Panc1 (cell line): ENCODE data around the gene HSH2D. TPM values are rescaled to one million over a fixed set of nuclear protein-coding genes. Genes with fewer than 3 reads are reported as not detected.

ENCODE experiments used
- ATAC-seq: fragments of 200-7000 bp; cut with Tn5 transposase; 2 replicates; pipeline ENCODE4 v1.9.1; 2020; ENCODE audit warnings: mild to moderate bottlenecking, moderate library complexity
- BruUV-seq: library from RNA; stranded (reverse); fragments of 400-500 nt; replicated peaks from 2 replicates; lab custom pipeline; 2021; lab: Mats Ljungman, UMichigan
- CTCF ChIA-PET: fragments of 300-600 bp; sonication (Branson Sonifier 250); formaldehyde crosslinking; loops from one replicate; lab custom pipeline; 2022; ENCODE audit warnings: antibody characterized with exemption; lab: Charles Lee
- POLR2A ChIA-PET: fragments of 300-600 bp; sonication (Branson Sonifier 250); formaldehyde crosslinking; loops from one replicate; lab custom pipeline; 2022; ENCODE audit warnings: antibody characterized with exemption; lab: Charles Lee
- DNase-seq: peaks from one replicate; pipeline ENCODE4 v3.0.0-alpha.2; 2010; ENCODE audit warnings: low read depth, low spot score
- H3K27ac ChIP-seq: 2 replicates; pipeline ENCODE4 v1.5.1; 2011; ENCODE audit warnings: mild to moderate bottlenecking, low read length, inconsistent platforms
- H3K27me3 ChIP-seq: fragments of 200-500 bp; sonication (Bioruptor generic); 2 replicates; pipeline ENCODE4 v1.6.0; 2014; ENCODE audit warnings: low read length, inconsistent platforms; ENCODE audit not compliant: control insufficient read depth, insufficient read depth
- H3K36me3 ChIP-seq: fragments of 200-500 bp; sonication (Bioruptor generic); 2 replicates; pipeline ENCODE4 v1.5.1; 2014; ENCODE audit warnings: inconsistent platforms, mild to moderate bottlenecking, low read length, moderate library complexity; ENCODE audit not compliant: control insufficient read depth, insufficient read depth
- H3K4me1 ChIP-seq: 2 replicates; pipeline ENCODE4 v1.5.1; 2011; ENCODE audit warnings: inconsistent platforms, mild to moderate bottlenecking, low read length, moderate library complexity; ENCODE audit not compliant: control insufficient read depth, insufficient read depth
- H3K4me3 ChIP-seq, 2 experiments: 2 replicates each; pipeline ENCODE4 v1.5.1; 2011 to 2012; ENCODE audit warnings: low read depth in 2 of 2, low read length in 2 of 2, mild to moderate bottlenecking in 2 of 2, inconsistent platforms in 1 of 2, moderate library complexity in 1 of 2
- H3K9me3 ChIP-seq: fragments of 200-500 bp; sonication (Bioruptor generic); 2 replicates; pipeline ENCODE4 v1.5.1; 2014; ENCODE audit warnings: low read depth, mild to moderate bottlenecking, inconsistent platforms, low read length, moderate library complexity; ENCODE audit not compliant: control insufficient read depth, insufficient read depth
- CTCF ChIP-seq: fragments of 450-650 bp; IDR thresholded peaks from 2 replicates; pipeline ENCODE4 v1.5.1; 2017; ENCODE audit warnings: mild to moderate bottlenecking
- POLR2AphosphoS5 ChIP-seq: IDR thresholded peaks from 2 replicates; pipeline ENCODE4 v1.6.1; 2012; ENCODE audit warnings: mild to moderate bottlenecking, low read depth, low read length, moderate library complexity
- REST ChIP-seq, 2 experiments: IDR thresholded peaks; 2 replicates each; pipeline ENCODE4 v1.6.1; 2011 to 2012; ENCODE audit warnings: low read depth in 2 of 2, control low read depth in 1 of 2, low read length in 1 of 2, mild to moderate bottlenecking in 1 of 2, moderate library complexity in 1 of 2; ENCODE audit not compliant: insufficient read depth in 1 of 2
- SIN3A ChIP-seq: IDR thresholded peaks from 2 replicates; pipeline ENCODE4 v1.6.1; 2012; ENCODE audit warnings: low read depth, mild to moderate bottlenecking, low read length, moderate library complexity, borderline replicate concordance; ENCODE audit not compliant: insufficient read depth
- TCF7L2 ChIP-seq: IDR thresholded peaks from 2 replicates; pipeline ENCODE4 v1.6.1; 2011; ENCODE audit warnings: mild to moderate bottlenecking, low read depth, low read length, inconsistent platforms
- in situ Hi-C: cut with HindIII; loops from 2 replicates; pipeline ENCODE4 v1.10.0; 2016; ENCODE audit warnings: low sequenced_read_pairs, low pct_unique_long_range_greater_than_20kb
- intact Hi-C: fragments of 100-400 bp; cut with micrococcal nuclease; formaldehyde crosslinking; loops from one replicate; pipeline ENCODE4 v1.10.0; 2022; ENCODE audit not compliant: unreplicated experiment
- total RNA-seq: library from RNA; stranded (reverse); gene quantifications from one replicate; pipeline ENCODE4 v1.2.1, GENCODE V29; 2021; ENCODE audit not compliant: unreplicated experiment

The HSH2D gene
- total RNA-seq, 1 experiment from 2014 or later: not detected

- intact Hi-C loops (no loop called here), in situ Hi-C loops (no loop called here)
- no TSS peak for BruUV-seq
- no peak overlapping the region for H3K4me3 ChIP-seq
- no peak for TF ChIP-seq POLR2AphosphoS5
- TF ChIP-seq REST (IDR thresholded peaks at IDR 0.05; ENCODE audit: insufficient read depth in 1 of 2, low read depth in 2 of 2, low read length in 1 of 2): no peak
- TF ChIP-seq TCF7L2: no peak
- TF ChIP-seq CTCF: no peak
- no peak for TF ChIP-seq SIN3A
- POLR2A ChIA-PET: no interaction called here
- H3K27ac ChIP-seq: no peak overlapping the region
- ATAC-seq: no peak
- H3K27me3 ChIP-seq: no peaks in the 10 kb centered on the region
- no peak for DNase-seq
- peaks cover 2% of the 10 kb centered on the region; the same call in 1 of the 2 replicates for H3K4me1 ChIP-seq
- CTCF ChIA-PET: no interaction called here
- H3K9me3 ChIP-seq: no peaks in the 10 kb centered on the region
- no peaks in the 10 kb centered on the region for H3K36me3 ChIP-seq
Observed at GRCh38 chr19:16156904-16157303, 13.4 kb downstream of the HSH2D start.

GRCh38 chr19:16157601-16158000 lies 14.1 kb downstream of the HSH2D start:
- no peak overlapping the region for H3K27ac ChIP-seq
- ChIA-PET POLR2A (no interaction called here), CTCF (no interaction called here)
- no peaks in the 10 kb centered on the region for H3K36me3 ChIP-seq
- in situ Hi-C loops (no loop called here), intact Hi-C loops (no loop called here)
- BruUV-seq: no TSS peak
- H3K27me3 ChIP-seq: no peaks in the 10 kb centered on the region
- DNase-seq: no peak
- H3K4me1 ChIP-seq: peaks cover 2% of the 10 kb centered on the region; the same call in 1 of the 2 replicates
- no peak overlapping the region for H3K4me3 ChIP-seq
- H3K9me3 ChIP-seq: no peaks in the 10 kb centered on the region
- ATAC-seq: no peak
- TF ChIP-seq SIN3A (no peak), TCF7L2 (no peak), POLR2AphosphoS5 (no peak), CTCF (no peak), REST (IDR thresholded peaks at IDR 0.05; ENCODE audit: insufficient read depth in 1 of 2, low read depth in 2 of 2, low read length in 1 of 2) (no peak)
